Tibial artery (tissue), 4 donors: ENCODE results near the gene EFEMP1.

Experiments used
- DNase-seq, 2 donors: peaks; one replicate each; pipeline ENCODE4 v3.0.0-alpha.2; 2019
- H3K27ac ChIP-seq, 2 donors: fragments of 200-600 bp; sonication (generic) in 1 of 2; 1 replicate in 1 of 2; 2 replicates in 1 of 2; pipeline ENCODE4 v1.5.1; 2018 to 2019; ENCODE audit warnings: mild to moderate bottlenecking in 1 of 2
- H3K27me3 ChIP-seq, 2 donors: fragments of 200-600 bp; sonication (generic) in 1 of 2; one replicate each; pipeline versions ENCODE4 v1.5.1 to v1.6.0; 2016 to 2019
- H3K36me3 ChIP-seq, 3 donors: fragments of 200-600 bp; sonication (generic) in 2 of 3; one replicate each; pipeline ENCODE4 v1.5.1; 2016 to 2019; ENCODE audit warnings: mild to moderate bottlenecking in 2 of 3
- H3K4me1 ChIP-seq, 4 donors: fragments of 200-600 bp; sonication (generic) in 2 of 4; 1 replicate in 3 of 4; 2 replicates in 1 of 4; pipeline ENCODE4 v1.5.1; 2016 to 2019
- H3K4me3 ChIP-seq, 2 donors: fragments of 200-600 bp; sonication (generic) in 1 of 2; 1 replicate in 1 of 2; 2 replicates in 1 of 2; pipeline ENCODE4 v1.5.1; 2018 to 2019; ENCODE audit warnings: mild to moderate bottlenecking in 2 of 2
- H3K9me3 ChIP-seq, 3 donors: fragments of 200-600 bp; sonication (generic) in 1 of 3; one replicate each; pipeline ENCODE4 v1.5.1; 2016 to 2019
- CTCF ChIP-seq, 2 experiments: fragments of 200-600 bp in 1 of 2; fragments of 450-650 bp in 1 of 2; IDR thresholded peaks; one replicate each; pipeline ENCODE4 v1.5.1; 2017 to 2019; ENCODE audit warnings: antibody characterized with exemption in 2 of 2, mild to moderate bottlenecking in 1 of 2, moderate library complexity in 1 of 2
- intact Hi-C: fragments of 100-400 bp; cut with DNase I; formaldehyde crosslinking; loops from one replicate; pipeline ENCODE4 v1.15.0; 2023; ENCODE audit warnings: low total_unique reads

The EFEMP1 gene

DNA sequence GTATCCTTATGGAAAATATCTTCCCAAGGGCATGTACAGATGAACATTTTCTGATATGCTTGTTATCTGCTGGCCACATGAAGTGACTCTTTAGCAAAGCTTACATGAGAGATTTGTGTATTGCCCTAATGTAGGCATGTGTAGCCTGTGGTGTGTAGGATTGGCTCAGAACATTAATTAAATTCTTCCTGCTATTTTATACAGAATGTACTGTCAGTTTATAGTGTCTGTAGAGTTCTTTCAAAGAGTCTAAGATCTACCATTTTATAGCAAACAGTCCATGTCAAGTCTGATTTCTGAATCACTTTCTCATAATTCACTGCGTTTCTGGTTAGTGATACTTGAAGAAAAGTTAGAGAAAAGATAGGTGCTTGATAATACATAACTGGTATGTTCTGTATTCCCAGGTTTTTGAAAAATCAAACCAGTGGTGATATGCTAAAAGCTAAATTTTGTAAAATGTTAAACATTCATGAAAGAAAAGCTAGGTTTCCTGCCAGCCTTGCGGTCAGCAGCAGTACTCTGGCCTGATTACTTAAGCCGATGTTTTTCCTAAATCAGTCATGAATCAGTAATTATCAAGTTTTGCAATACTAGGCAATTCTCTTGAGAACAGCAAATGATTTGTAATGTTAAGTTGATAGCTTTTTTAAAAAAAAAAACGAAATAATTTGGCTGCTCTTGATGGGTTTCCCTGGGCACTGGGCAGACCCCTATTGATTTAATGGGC, 30.9 kb upstream of the EFEMP1 start:
- peaks cover 0 to 9% (median 0%) of the 10 kb centered on the region in 4 donors for H3K4me1 ChIP-seq
- no peak overlapping the region for H3K4me3 ChIP-seq
- no peaks in the 10 kb centered on the region for H3K27me3 ChIP-seq
- TF ChIP-seq CTCF (IDR thresholded peaks at IDR 0.05) = no peak
- intact Hi-C loops = no loop called here
- H3K36me3 ChIP-seq = no peaks in the 10 kb centered on the region
- no peak overlapping the region for H3K27ac ChIP-seq
- DNase-seq = no peak
- H3K9me3 ChIP-seq = no peaks in the 10 kb centered on the region

GRCh38 chr2:55952415-55952814, 28.8 kb upstream of the EFEMP1 start:
- no peaks in the 10 kb centered on the region for H3K9me3 ChIP-seq
- no peak for TF ChIP-seq CTCF (IDR thresholded peaks at IDR 0.05)
- peaks cover 0 to 15% (median 0%) of the 10 kb centered on the region in 4 donors for H3K4me1 ChIP-seq
- H3K27ac ChIP-seq = no peak overlapping the region
- H3K36me3 ChIP-seq = no peaks in the 10 kb centered on the region
- intact Hi-C loops = no loop called here
- H3K4me3 ChIP-seq = no peak overlapping the region
- H3K27me3 ChIP-seq = no peaks in the 10 kb centered on the region
- no peak for DNase-seq

DNA sequence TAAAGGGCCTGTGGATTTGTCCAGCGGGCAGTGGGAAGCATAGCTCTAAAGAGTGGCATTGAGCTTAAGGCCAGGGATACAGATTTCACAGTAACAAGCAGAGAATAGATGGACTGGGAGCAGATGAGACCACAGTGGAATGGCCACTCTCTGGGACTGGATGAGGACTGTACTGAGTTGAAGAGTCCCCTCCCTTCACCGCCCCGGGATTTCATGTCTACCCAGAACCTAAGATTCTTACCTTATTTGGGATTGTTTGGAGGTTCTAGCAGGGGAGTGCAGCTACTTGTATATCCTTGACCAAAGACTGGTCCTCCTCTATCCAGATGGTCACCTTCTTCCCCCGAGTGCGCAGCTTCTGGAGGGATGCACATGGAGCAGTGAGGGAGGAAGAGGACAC, 28.0 kb upstream of the EFEMP1 start:
- no peaks in the 10 kb centered on the region for H3K27me3 ChIP-seq
- no peaks in the 10 kb centered on the region for H3K9me3 ChIP-seq
- TF ChIP-seq CTCF (IDR thresholded peaks at IDR 0.05) = no peak
- peaks cover 0 to 15% (median 0%) of the 10 kb centered on the region in 4 donors for H3K4me1 ChIP-seq
- DNase-seq = no peak
- no peak overlapping the region for H3K4me3 ChIP-seq
- intact Hi-C loops = no loop called here
- H3K27ac ChIP-seq = no peak overlapping the region
- no peaks in the 10 kb centered on the region for H3K36me3 ChIP-seq

DNA sequence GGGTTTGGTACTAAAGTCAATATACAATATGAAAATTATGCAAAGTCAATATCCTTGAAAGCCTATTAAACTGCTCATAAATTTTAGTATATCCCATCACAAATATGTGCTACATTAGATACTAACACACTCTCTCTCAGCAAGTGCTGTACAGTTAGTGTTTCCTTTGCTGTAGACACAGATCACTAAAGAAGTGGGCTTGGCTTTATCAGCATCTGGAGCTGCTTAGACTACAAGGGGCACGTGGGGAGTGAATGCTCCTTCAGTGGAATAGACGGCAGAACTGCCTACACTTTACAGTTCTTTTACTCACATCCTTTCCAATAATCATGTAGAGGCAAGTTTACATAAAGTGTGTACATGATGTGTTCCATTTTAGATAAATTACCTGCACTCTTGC, 26.0 kb upstream of the EFEMP1 start:
- DNase-seq = no peak

GRCh38 chr2:55949211-55949610, 25.6 kb upstream of the EFEMP1 start:
- H3K4me3 ChIP-seq = no peak overlapping the region
- intact Hi-C loops = no loop called here
- TF ChIP-seq CTCF (IDR thresholded peaks at IDR 0.05) = no peak
- H3K27ac ChIP-seq = no peak overlapping the region
- H3K4me1 ChIP-seq = peaks cover 0 to 15% (median 0%) of the 10 kb centered on the region in 4 donors
- no peaks in the 10 kb centered on the region for H3K9me3 ChIP-seq
- H3K27me3 ChIP-seq = no peaks in the 10 kb centered on the region
- DNase-seq = no peak
- no peaks in the 10 kb centered on the region for H3K36me3 ChIP-seq

More for the DNA sequence above, 26.0 kb upstream of the EFEMP1 start:
- H3K27me3 ChIP-seq = no peaks in the 10 kb centered on the region
- intact Hi-C loops = no loop called here
- H3K4me1 ChIP-seq = peaks cover 0 to 15% (median 0%) of the 10 kb centered on the region in 4 donors
- no peak overlapping the region for H3K4me3 ChIP-seq
- no peaks in the 10 kb centered on the region for H3K9me3 ChIP-seq
- H3K27ac ChIP-seq = no peak overlapping the region
- H3K36me3 ChIP-seq = no peaks in the 10 kb centered on the region
- no peak for TF ChIP-seq CTCF (IDR thresholded peaks at IDR 0.05)
